SK-N-SH (cell line): ENCODE results near the gene PELI2. TPM values are rescaled to one million over a fixed set of nuclear protein-coding genes. Genes with fewer than 3 reads are reported as not detected.

Experiments used
- CTCF ChIA-PET: fragments of 300-600, 350-600 bp; formaldehyde crosslinking; extraction: SDS; loops from one replicate; lab custom pipeline; 2021; lab: Yijun Ruan, JAX
- POLR2A ChIA-PET: fragments of 350-600 bp; sonication (Branson Sonifier 250); formaldehyde crosslinking; extraction: SDS; loops from one replicate; lab custom pipeline; 2020; ENCODE audit warnings: antibody characterized with exemption, inconsistent platforms; lab: Yijun Ruan, JAX
- DNase-seq: peaks from one replicate; pipeline ENCODE4 v3.0.0; 2012
- H2AFZ ChIP-seq: fragments of 200-600 bp; sonication (generic); 2 replicates; pipeline ENCODE4 v1.8.1; 2016; ENCODE audit warnings: antibody characterized with exemption, mild to moderate bottlenecking, low read depth
- H3F3A ChIP-seq: fragments of 200-600 bp; sonication (generic); replicated peaks from 2 replicates; pipeline ENCODE3; 2016; ENCODE audit warnings: antibody characterized with exemption, mild to moderate bottlenecking; ENCODE audit not compliant: insufficient read depth
- H3K27ac ChIP-seq, 2 experiments: fragments of 200-500 bp in 1 of 2; fragments of 200-600 bp in 1 of 2; sonication (Bioruptor generic) in 1 of 2; sonication (generic), shearing (Covaris generic) in 1 of 2; 2 replicates each; pipeline versions ENCODE4 v1.5.1 to v1.6.1; 2014 to 2016; ENCODE audit warnings: low read depth in 2 of 2, inconsistent platforms in 1 of 2, low read length in 1 of 2, mild to moderate bottlenecking in 1 of 2, mixed read lengths in 1 of 2
- H3K27me3 ChIP-seq: fragments of 200-600 bp; sonication (generic), shearing (Covaris generic); 2 replicates; pipeline ENCODE4 v1.6.1; 2016; ENCODE audit warnings: mixed run types; ENCODE audit not compliant: insufficient read depth
- H3K36me3 ChIP-seq, 2 experiments: fragments of 200-500 bp in 1 of 2; fragments of 200-600 bp in 1 of 2; sonication (Bioruptor generic) in 1 of 2; sonication (generic) in 1 of 2; replicated peaks in 1 of 2; 2 replicates each; pipeline versions ENCODE3 to v1.5.1; 2014 to 2016; ENCODE audit warnings: low read length in 1 of 2, mild to moderate bottlenecking in 1 of 2; ENCODE audit not compliant: insufficient read depth in 2 of 2, control insufficient read depth in 1 of 2
- H3K4me1 ChIP-seq, 2 experiments: fragments of 200-500 bp in 1 of 2; fragments of 200-600 bp in 1 of 2; sonication (Bioruptor generic) in 1 of 2; sonication (generic), shearing (Covaris generic) in 1 of 2; 2 replicates each; pipeline versions ENCODE4 v1.5.1 to v1.6.1; 2014 to 2016; ENCODE audit warnings: low read depth in 1 of 2, low read length in 1 of 2, mixed run types in 1 of 2; ENCODE audit not compliant: insufficient read depth in 2 of 2, control insufficient read depth in 1 of 2
- H3K4me2 ChIP-seq: fragments of 200-600 bp; sonication (generic), shearing (Covaris generic); 2 replicates; pipeline ENCODE4 v1.6.1; 2017; ENCODE audit warnings: mixed run types
- H3K4me3 ChIP-seq, 2 experiments: fragments of 200-500 bp in 1 of 2; fragments of 200-600 bp in 1 of 2; sonication (Bioruptor generic) in 1 of 2; sonication (generic), shearing (Covaris generic) in 1 of 2; 2 replicates each; pipeline versions ENCODE4 v1.5.1 to v1.8.1; 2014 to 2016; ENCODE audit warnings: low read depth in 2 of 2, inconsistent platforms in 1 of 2, low read length in 1 of 2, mild to moderate bottlenecking in 1 of 2, mixed read lengths in 1 of 2, moderate library complexity in 1 of 2
- H3K79me2 ChIP-seq: fragments of 200-600 bp; sonication (generic); 2 replicates; pipeline ENCODE4 v1.8.1; 2017; ENCODE audit warnings: mild to moderate bottlenecking; ENCODE audit not compliant: insufficient read depth
- H3K9ac ChIP-seq: fragments of 200-600 bp; sonication (generic); 2 replicates; pipeline ENCODE4 v1.6.1; 2017; ENCODE audit warnings: mixed run types
- H3K9me2 ChIP-seq: fragments of 200-600 bp; sonication (generic); 2 replicates; pipeline ENCODE4 v1.6.1; 2017; ENCODE audit warnings: mixed run types
- H3K9me3 ChIP-seq: fragments of 200-600 bp; sonication (generic); 2 replicates; pipeline ENCODE4 v1.6.1; 2017; ENCODE audit warnings: mixed run types, mild to moderate bottlenecking, moderate library complexity
- H4K20me1 ChIP-seq: fragments of 200-600 bp; sonication (generic); 2 replicates; pipeline ENCODE4 v1.6.1; 2017; ENCODE audit warnings: mild to moderate bottlenecking, mixed run types; ENCODE audit not compliant: insufficient read depth
- CHD2 ChIP-seq: fragments of 150-350 bp; IDR thresholded peaks from 2 replicates; pipeline ENCODE4 v1.6.1; 2018; ENCODE audit warnings: low read length; ENCODE audit not compliant: partially characterized antibody
- FOSL2 ChIP-seq: IDR thresholded peaks from 2 replicates; pipeline ENCODE4 v1.4.0; 2012; ENCODE audit warnings: low read depth, mild to moderate bottlenecking, moderate library complexity, borderline replicate concordance
- FOXJ3 ChIP-seq: sonication (generic); formaldehyde crosslinking; IDR thresholded peaks from 2 replicates; pipeline ENCODE4 v1.5.1; 2020; ENCODE audit warnings: mild to moderate bottlenecking, missing genetic modification reagents
- GABPA ChIP-seq: IDR thresholded peaks from 2 replicates; pipeline ENCODE4 v1.4.0; 2012; ENCODE audit warnings: low read depth, mild to moderate bottlenecking
- GATA2 ChIP-seq: sonication (generic); formaldehyde crosslinking; IDR thresholded peaks from 2 replicates; pipeline ENCODE4 v1.5.0; 2020; ENCODE audit warnings: mild to moderate bottlenecking, missing genetic modification reagents
- JUND ChIP-seq: IDR thresholded peaks from 2 replicates; pipeline ENCODE4 v1.4.0; 2012
- MXI1 ChIP-seq: IDR thresholded peaks from 2 replicates; pipeline ENCODE4 v1.6.1; 2012; ENCODE audit warnings: mild to moderate bottlenecking, low read depth, low read length, improper control_type of control experiment
- NFIC ChIP-seq: IDR thresholded peaks from 2 replicates; pipeline ENCODE4 v1.4.0; 2012; ENCODE audit warnings: borderline replicate concordance
- NRF1 ChIP-seq: IDR thresholded peaks from 2 replicates; pipeline ENCODE4 v1.6.1; 2012; ENCODE audit warnings: low read depth, mild to moderate bottlenecking, low read length
- POLR2AphosphoS5 ChIP-seq: IDR thresholded peaks from 2 replicates; pipeline ENCODE4 v1.6.1; 2012; ENCODE audit warnings: low read depth, low read length
- RAD21 ChIP-seq: IDR thresholded peaks from 2 replicates; pipeline ENCODE4 v1.6.1; 2012; ENCODE audit warnings: mild to moderate bottlenecking, low read length
- RCOR1 ChIP-seq: fragments of 150-350 bp; IDR thresholded peaks from 2 replicates; pipeline ENCODE4 v1.6.1; 2017; ENCODE audit warnings: antibody characterized with exemption, low read length
- RFX5 ChIP-seq: IDR thresholded peaks from 2 replicates; pipeline ENCODE4 v1.6.1; 2012; ENCODE audit warnings: mild to moderate bottlenecking, improper control_type of control experiment, low read length
- RXRA ChIP-seq: IDR thresholded peaks from 2 replicates; pipeline ENCODE4 v1.4.0; 2012; ENCODE audit warnings: low read depth, mild to moderate bottlenecking, borderline replicate concordance
- SIN3A ChIP-seq: IDR thresholded peaks from 2 replicates; pipeline ENCODE4 v1.6.1; 2012; ENCODE audit warnings: low read depth, mild to moderate bottlenecking, low read length, moderate library complexity, borderline replicate concordance
- SMC3 ChIP-seq: IDR thresholded peaks from 2 replicates; pipeline ENCODE4 v1.6.1; 2012; ENCODE audit warnings: low read depth, low read length, improper control_type of control experiment
- TCF12 ChIP-seq: IDR thresholded peaks from 2 replicates; pipeline ENCODE4 v1.4.0; 2012
- TEAD4 ChIP-seq: IDR thresholded peaks from 2 replicates; pipeline ENCODE4 v1.4.0; 2012; ENCODE audit warnings: mild to moderate bottlenecking, borderline replicate concordance; ENCODE audit not compliant: insufficient read depth
- WGBS: methylation state at CpG from one replicate; pipeline ENCODE4 v1.1.6; 2017; ENCODE audit warnings: low lambda C conversion rate; 5-methylcytosine and 5-hydroxymethylcytosine counted together
- polyA plus RNA-seq, 3 experiments: library from polyadenylated mRNA; depleted of rRNA; stranded (reverse); fragments of >200 nt; gene quantifications; 2 replicates each; pipeline ENCODE4 v1.2.3, GENCODE V29; 2012
- TF ChIP-seq, protein P1 (sequence below): IDR thresholded peaks from 2 replicates; pipeline ENCODE4 v1.4.0; 2012; ENCODE audit warnings: low read depth
- TF ChIP-seq, protein P2 (sequence below): fragments of 150-350 bp; IDR thresholded peaks from 2 replicates; pipeline ENCODE4 v1.6.1; 2017; ENCODE audit warnings: antibody characterized with exemption, low read length, low read depth, borderline replicate concordance
- TF ChIP-seq, protein P3 (sequence below): IDR thresholded peaks from 2 replicates; pipeline ENCODE4; 2012
- TF ChIP-seq, protein P4 (sequence below): IDR thresholded peaks from 2 replicates; pipeline ENCODE4 v1.4.0; 2012; ENCODE audit warnings: low read depth, borderline replicate concordance
- TF ChIP-seq, protein P5 (sequence below): IDR thresholded peaks from 2 replicates; pipeline ENCODE4 v1.4.0; 2012; ENCODE audit warnings: low read depth, borderline replicate concordance

PELI2 gene
- polyA plus RNA-seq, 1 of the 3 experiments (the other 2 are of a cell fraction), result not detected

DNA sequence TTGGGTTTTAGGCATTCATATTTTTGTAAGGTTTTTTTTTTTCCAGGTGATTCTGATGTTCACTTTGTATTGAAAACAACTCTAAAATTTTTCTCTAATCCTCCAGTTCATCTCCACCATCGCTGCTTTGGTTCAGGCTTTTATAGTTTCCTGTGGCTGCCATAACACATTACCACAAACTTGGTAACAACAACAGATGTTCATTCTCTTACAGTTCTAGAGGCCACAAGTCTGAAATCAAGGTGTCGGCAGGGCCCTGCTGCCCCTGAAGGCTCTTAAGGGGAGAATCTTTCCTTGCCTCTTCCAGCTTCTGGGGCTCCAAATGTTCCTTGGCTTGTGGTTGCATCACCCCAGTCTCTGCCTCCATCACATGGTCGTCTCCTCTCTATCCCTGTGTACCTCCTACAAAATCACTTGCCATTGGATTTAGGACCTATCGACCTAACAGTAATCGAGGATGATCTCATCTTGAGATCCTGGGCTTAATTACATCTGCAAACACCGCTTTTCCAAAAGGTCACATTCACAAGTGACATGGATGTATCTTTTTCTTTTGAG lies 55.2 kb downstream of the PELI2 start:
- no peaks in the 10 kb centered on the region for H4K20me1 ChIP-seq
- H3K9me3 ChIP-seq, result no peaks in the 10 kb centered on the region
- H3K9me2 ChIP-seq, result no peaks in the 10 kb centered on the region
- H3K9ac ChIP-seq, result no peak overlapping the region
- H3K27ac ChIP-seq, result no peak overlapping the region
- no peak overlapping the region for H2AFZ ChIP-seq
- no peaks in the 10 kb centered on the region for H3K4me1 ChIP-seq
- peaks cover 12% of the 10 kb centered on the region; the same call in 1 of the 2 replicates for H3K27me3 ChIP-seq
- H3K36me3 ChIP-seq, result no peaks in the 10 kb centered on the region
- H3K79me2 ChIP-seq, result no peaks in the 10 kb centered on the region
- no peaks in the 10 kb centered on the region for H3F3A ChIP-seq
- no peak overlapping the region for H3K4me3 ChIP-seq
- POLR2A ChIA-PET, result no interaction called here
- H3K4me2 ChIP-seq, result no peak overlapping the region
- 15% methylated on average over 6 of the region's 6 CpGs for WGBS
- CTCF ChIA-PET, result no interaction called here
- DNase-seq, result no peak
- TF ChIP-seq GATA2 (no peak), NRF1 (no peak), GABPA (no peak), TEAD4 (no peak), TCF12 (no peak), CHD2 (no peak), JUND (no peak), RCOR1 (no peak), SIN3A (no peak), FOSL2 (no peak), FOXJ3 (no peak), RAD21 (no peak), RXRA (no peak), MXI1 (no peak), POLR2AphosphoS5 (no peak), RFX5 (no peak), NFIC (no peak)
- TF ChIP-seq, protein P1, sequence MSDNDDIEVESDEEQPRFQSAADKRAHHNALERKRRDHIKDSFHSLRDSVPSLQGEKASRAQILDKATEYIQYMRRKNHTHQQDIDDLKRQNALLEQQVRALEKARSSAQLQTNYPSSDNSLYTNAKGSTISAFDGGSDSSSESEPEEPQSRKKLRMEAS, result no peak
- TF ChIP-seq, protein P2, sequence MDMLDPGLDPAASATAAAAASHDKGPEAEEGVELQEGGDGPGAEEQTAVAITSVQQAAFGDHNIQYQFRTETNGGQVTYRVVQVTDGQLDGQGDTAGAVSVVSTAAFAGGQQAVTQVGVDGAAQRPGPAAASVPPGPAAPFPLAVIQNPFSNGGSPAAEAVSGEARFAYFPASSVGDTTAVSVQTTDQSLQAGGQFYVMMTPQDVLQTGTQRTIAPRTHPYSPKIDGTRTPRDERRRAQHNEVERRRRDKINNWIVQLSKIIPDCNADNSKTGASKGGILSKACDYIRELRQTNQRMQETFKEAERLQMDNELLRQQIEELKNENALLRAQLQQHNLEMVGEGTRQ, result no peak
- TF ChIP-seq, all 33 proteins: peak for 0

DNA sequence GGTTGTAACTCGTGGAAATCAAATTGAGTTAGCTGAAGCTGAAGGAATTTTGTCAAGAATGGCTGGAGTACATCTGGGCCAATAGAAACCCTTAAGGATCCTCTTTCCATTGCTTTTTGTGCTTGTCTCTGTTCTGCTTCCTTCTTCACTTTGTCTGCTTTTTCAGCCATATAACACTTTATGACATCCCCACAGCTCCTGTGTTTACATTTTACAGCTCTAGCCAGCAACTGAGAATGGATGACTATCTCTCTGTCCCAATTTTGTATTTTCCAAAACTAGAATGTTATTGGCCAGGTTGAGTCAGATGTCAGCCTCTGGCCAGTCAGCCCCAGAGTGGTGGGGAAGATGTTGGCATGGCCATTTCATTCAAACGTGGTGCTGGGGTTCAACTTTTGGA lies 57.6 kb downstream of the PELI2 start:
- Histone ChIP-seq H3K4me2 (no peak overlapping the region), H3K9me3 (no peaks in the 10 kb centered on the region), H2AFZ (no peak overlapping the region), H3K27ac (no peak overlapping the region), H3K4me3 (no peak overlapping the region), H3K9ac (no peak overlapping the region), H3K9me2 (no peaks in the 10 kb centered on the region), H3K36me3 (no peaks in the 10 kb centered on the region), H3K79me2 (no peaks in the 10 kb centered on the region), H4K20me1 (no peaks in the 10 kb centered on the region), H3K4me1 (no peaks in the 10 kb centered on the region), H3K27me3 (peaks cover 15% of the 10 kb centered on the region; the same call in 1 of the 2 replicates), H3F3A (no peaks in the 10 kb centered on the region)
- no peak for DNase-seq
- POLR2A ChIA-PET, result no interaction called here
- CTCF ChIA-PET, result no interaction called here
- WGBS, result 9% methylated on average over 2 of the region's 2 CpGs
- TF ChIP-seq RFX5, result no peak
- TF ChIP-seq RCOR1, result no peak
- no peak for TF ChIP-seq FOSL2
- TF ChIP-seq, protein P3, sequence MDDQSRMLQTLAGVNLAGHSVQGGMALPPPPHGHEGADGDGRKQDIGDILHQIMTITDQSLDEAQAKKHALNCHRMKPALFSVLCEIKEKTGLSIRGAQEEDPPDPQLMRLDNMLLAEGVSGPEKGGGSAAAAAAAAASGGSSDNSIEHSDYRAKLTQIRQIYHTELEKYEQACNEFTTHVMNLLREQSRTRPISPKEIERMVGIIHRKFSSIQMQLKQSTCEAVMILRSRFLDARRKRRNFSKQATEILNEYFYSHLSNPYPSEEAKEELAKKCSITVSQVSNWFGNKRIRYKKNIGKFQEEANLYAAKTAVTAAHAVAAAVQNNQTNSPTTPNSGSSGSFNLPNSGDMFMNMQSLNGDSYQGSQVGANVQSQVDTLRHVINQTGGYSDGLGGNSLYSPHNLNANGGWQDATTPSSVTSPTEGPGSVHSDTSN, result no peak
- no peak for TF ChIP-seq RXRA
- TF ChIP-seq TCF12, result no peak
- TF ChIP-seq, protein P1, result no peak
- TF ChIP-seq, protein P4, sequence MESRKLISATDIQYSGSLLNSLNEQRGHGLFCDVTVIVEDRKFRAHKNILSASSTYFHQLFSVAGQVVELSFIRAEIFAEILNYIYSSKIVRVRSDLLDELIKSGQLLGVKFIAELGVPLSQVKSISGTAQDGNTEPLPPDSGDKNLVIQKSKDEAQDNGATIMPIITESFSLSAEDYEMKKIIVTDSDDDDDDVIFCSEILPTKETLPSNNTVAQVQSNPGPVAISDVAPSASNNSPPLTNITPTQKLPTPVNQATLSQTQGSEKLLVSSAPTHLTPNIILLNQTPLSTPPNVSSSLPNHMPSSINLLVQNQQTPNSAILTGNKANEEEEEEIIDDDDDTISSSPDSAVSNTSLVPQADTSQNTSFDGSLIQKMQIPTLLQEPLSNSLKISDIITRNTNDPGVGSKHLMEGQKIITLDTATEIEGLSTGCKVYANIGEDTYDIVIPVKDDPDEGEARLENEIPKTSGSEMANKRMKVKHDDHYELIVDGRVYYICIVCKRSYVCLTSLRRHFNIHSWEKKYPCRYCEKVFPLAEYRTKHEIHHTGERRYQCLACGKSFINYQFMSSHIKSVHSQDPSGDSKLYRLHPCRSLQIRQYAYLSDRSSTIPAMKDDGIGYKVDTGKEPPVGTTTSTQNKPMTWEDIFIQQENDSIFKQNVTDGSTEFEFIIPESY, result no peak
- TF ChIP-seq, protein P2, result no peak
- no peak for TF ChIP-seq SMC3
- TF ChIP-seq, protein P5, sequence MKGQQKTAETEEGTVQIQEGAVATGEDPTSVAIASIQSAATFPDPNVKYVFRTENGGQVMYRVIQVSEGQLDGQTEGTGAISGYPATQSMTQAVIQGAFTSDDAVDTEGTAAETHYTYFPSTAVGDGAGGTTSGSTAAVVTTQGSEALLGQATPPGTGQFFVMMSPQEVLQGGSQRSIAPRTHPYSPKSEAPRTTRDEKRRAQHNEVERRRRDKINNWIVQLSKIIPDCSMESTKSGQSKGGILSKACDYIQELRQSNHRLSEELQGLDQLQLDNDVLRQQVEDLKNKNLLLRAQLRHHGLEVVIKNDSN, result no peak
